Measurements from ENCODE around the gene PTPDC1.
"Not testable (repeated sequence)": the region's sequence is repeated elsewhere in the genome, so short reads cannot be mapped to it uniquely, and the experiment has no call there.

PTPDC1 gene

DNA sequence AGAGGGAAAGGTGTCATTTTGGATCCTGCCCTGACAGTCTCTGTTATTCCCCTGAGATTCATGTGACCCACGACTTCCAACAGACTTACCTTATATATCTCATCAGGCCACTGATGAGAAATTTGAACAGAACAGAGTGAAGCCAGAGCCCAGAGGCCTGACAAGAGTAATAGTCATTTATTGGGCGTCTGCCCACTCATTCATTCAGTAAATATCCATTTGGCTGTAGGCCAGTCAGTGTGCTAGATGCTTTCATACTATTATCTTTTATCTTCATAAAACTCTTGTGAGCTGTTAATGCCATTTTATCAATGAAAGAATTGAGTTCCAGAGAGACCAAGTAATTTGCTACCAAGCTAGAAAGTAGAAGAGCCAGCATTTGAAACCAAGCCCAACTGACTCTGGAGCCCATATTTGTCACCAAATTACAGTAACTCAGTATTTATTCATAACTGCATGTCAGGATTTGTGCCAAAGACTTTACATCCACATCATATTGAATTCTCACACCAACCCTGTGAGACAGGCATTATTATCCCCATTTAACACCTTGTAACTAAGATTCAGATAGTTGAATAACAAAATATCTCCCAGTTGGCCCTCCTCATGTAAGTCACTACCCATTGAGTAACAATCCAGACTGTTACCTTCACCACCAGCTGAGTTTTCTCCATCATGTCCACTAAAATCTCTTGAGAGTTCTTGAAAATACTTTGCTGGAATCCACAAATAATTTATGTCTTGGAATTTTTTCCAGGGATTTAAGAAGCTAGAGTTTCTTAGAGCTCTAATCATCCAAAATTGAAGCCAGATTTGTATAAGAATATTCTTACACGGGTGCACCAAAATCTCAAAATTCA lies 2.5 kb downstream of the PTPDC1 start:
- H3K27ac ChIP-seq (ENCODE audit: low read length): no peak overlapping the region
- H3K9me3 ChIP-seq (ENCODE audit: control insufficient read depth in 2 of 2, low read length in 2 of 2): no peaks in the 10 kb centered on the region
- no peaks in the 10 kb centered on the region for H3K27me3 ChIP-seq (ENCODE audit: control insufficient read depth in 1 of 2, insufficient read depth in 2 of 2, low read length in 2 of 2)
- no peak overlapping the region for H3K9ac ChIP-seq (ENCODE audit: low read length in 2 of 2)
- H3K36me3 ChIP-seq (ENCODE audit: control insufficient read depth in 2 of 2, insufficient read depth in 2 of 2, low read length in 2 of 2): peaks cover 0 to 2% of the 10 kb centered on the region in 2 donors
- no peak overlapping the region for H3K4me3 ChIP-seq (ENCODE audit: low read length in 2 of 2)
- no peaks in the 10 kb centered on the region for H3K4me1 ChIP-seq (ENCODE audit: control insufficient read depth, insufficient read depth, low read length)

DNA sequence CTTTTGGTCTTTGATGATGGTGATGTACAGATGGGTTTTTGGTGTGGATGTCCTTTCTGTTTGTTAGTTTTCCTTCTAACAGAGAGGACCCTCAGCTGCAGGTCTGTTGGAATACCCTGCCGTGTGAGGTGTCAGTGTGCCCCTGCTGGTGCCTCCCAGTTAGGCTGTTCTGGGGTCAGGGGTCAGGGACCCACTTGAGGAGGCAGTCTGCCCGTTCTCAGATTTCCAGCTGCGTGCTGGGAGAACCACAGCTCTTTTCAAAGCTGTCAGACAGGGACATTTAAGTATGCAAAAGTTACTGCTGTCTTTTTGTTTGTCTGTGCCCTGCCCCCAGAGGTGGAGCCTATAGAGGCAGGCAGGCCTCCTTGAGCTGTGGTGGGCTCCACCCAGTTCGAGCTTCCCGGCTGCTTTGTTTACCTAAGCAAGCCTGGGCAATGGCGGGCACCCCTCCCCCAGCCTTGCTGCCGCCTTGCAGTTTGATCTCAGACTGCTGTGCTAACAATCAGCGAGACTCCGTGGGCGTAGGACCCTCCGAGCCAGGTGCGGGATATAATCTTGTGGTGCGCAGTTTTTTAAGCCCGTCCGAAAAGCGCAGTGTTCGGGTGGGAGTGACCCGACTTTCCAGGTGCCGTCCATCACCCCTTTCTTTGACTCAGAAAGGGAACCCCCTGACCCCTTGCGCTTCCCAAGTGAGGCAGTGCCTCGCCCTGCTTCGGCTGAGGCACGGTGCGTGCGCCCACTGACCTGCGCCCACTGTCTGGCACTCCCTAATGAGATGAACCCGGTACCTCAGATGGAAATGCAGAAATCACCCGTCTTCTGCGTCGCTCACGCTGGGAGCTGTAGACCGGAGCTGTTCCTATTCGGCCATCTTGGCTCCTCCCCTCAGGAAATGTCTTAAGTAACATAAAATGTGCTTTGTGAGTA lies 10.2 kb downstream of the PTPDC1 start:
- H3K27ac ChIP-seq (ENCODE audit: low read length); H3K9ac ChIP-seq (ENCODE audit: low read length in 2 of 2); H3K4me1 ChIP-seq (ENCODE audit: control insufficient read depth, insufficient read depth, low read length); H3K9me3 ChIP-seq (ENCODE audit: control insufficient read depth in 2 of 2, low read length in 2 of 2); H3K27me3 ChIP-seq (ENCODE audit: control insufficient read depth in 1 of 2, insufficient read depth in 2 of 2, low read length in 2 of 2); H3K4me3 ChIP-seq (ENCODE audit: low read length in 2 of 2): not testable (repeated sequence)
- peaks cover 13 to 16% of the 10 kb centered on the region in 2 donors for H3K36me3 ChIP-seq (ENCODE audit: control insufficient read depth in 2 of 2, insufficient read depth in 2 of 2, low read length in 2 of 2)

DNA sequence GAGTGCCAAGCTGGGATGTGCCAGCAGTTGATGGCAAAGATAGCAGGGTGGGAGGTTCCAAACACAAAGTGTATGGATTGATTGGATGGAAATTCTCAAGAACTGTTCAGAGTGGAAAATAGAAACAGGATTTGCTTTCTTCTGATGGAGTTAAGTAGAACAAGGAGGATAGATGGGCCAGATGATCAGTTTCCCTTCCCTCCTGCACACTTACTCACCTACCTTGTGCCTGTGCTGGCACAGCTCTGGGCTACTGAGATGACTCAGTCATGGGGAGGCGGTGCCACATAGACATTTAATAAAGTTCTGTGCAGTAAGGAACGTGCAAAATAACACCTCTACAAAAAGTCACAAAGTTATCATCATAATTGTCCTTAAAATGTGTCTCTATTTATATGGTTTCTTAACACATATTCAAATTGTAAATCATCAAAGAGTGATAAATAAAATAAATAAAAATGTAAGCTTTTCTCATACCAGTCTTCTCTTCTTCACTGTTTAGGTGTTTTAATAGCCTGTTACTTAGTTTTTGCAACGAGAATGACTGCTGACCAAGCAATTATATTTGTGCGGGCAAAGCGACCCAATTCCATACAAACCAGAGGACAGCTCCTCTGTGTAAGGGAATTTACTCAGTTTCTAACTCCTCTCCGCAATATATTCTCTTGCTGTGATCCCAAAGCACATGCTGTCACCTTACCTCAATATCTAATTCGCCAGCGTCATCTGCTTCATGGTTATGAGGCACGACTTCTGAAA lies 12.7 kb downstream of the PTPDC1 start:
- H3K9me3 ChIP-seq (ENCODE audit: control insufficient read depth in 2 of 2, low read length in 2 of 2): no peaks in the 10 kb centered on the region
- H3K27ac ChIP-seq (ENCODE audit: low read length): no peak overlapping the region
- H3K4me1 ChIP-seq (ENCODE audit: control insufficient read depth, insufficient read depth, low read length): no peaks in the 10 kb centered on the region
- H3K9ac ChIP-seq (ENCODE audit: low read length in 2 of 2): no peak overlapping the region
- peaks cover 13 to 16% of the 10 kb centered on the region in 2 donors for H3K36me3 ChIP-seq (ENCODE audit: control insufficient read depth in 2 of 2, insufficient read depth in 2 of 2, low read length in 2 of 2)
- no peak overlapping the region for H3K4me3 ChIP-seq (ENCODE audit: low read length in 2 of 2)
- H3K27me3 ChIP-seq (ENCODE audit: control insufficient read depth in 1 of 2, insufficient read depth in 2 of 2, low read length in 2 of 2): no peaks in the 10 kb centered on the region

DNA sequence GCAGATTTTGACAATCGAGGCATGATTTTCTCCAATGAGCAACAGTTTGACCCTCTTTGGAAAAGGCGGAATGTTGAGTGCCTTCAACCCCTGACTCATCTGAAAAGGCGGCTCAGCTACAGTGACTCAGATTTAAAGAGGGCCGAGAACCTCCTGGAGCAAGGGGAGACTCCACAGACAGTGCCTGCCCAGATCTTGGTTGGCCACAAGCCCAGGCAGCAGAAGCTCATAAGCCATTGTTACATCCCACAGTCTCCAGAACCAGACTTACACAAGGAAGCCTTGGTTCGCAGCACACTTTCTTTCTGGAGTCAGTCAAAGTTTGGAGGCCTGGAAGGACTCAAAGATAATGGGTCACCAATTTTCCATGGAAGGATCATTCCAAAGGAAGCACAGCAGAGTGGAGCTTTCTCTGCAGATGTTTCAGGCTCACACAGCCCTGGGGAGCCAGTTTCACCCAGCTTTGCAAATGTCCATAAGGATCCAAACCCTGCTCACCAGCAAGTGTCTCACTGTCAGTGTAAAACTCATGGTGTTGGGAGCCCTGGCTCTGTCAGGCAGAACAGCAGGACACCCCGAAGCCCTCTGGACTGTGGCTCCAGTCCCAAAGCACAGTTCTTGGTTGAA lies 13.6 kb downstream of the PTPDC1 start:
- H3K36me3 ChIP-seq (ENCODE audit: control insufficient read depth in 2 of 2, insufficient read depth in 2 of 2, low read length in 2 of 2): peaks cover 14 to 16% of the 10 kb centered on the region in 2 donors
- no peak overlapping the region for H3K27ac ChIP-seq (ENCODE audit: low read length)
- no peaks in the 10 kb centered on the region for H3K4me1 ChIP-seq (ENCODE audit: control insufficient read depth, insufficient read depth, low read length)
- H3K27me3 ChIP-seq (ENCODE audit: control insufficient read depth in 1 of 2, insufficient read depth in 2 of 2, low read length in 2 of 2): no peaks in the 10 kb centered on the region
- H3K9me3 ChIP-seq (ENCODE audit: control insufficient read depth in 2 of 2, low read length in 2 of 2): no peaks in the 10 kb centered on the region
- H3K4me3 ChIP-seq (ENCODE audit: low read length in 2 of 2): no peak overlapping the region
- H3K9ac ChIP-seq (ENCODE audit: low read length in 2 of 2): no peak overlapping the region

DNA sequence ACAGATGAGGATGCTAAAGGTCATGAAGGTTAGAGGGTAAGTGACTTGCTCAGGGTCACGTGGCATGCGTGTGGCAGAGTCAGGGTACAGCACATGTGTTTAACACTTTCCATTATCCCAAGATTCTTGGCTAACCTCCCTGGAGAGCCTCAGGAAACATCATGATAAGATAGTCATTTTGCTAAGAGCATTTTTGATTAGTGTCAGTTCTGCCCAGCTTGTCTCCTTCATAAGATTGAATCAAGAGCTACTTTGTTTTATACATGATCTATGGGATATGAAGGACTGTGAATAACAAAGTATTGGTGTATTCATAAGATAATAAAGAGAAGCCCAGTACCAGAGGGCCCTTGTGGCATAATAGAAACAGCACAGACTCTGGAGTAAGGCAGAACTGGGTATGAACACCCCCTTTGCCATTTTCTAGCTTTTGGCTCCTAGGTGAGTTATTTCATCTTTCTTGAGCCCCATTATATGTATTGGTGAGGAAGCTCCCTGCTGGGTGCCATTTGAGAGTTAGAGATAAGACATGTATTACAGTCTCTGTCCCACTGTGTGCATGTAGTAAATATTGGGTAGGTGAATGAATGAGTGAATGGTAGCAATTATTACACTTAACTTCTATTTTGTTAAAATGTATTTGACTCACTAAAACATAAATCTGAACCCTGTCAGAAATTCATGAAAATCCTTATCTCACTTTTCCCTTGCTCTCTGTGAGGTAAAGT lies 16.1 kb downstream of the PTPDC1 start:
- Histone ChIP-seq H3K36me3 (ENCODE audit: control insufficient read depth in 2 of 2, insufficient read depth in 2 of 2, low read length in 2 of 2) (peaks cover 16 to 18% of the 10 kb centered on the region in 2 donors), H3K4me3 (ENCODE audit: low read length in 2 of 2) (no peak overlapping the region), H3K9me3 (ENCODE audit: control insufficient read depth in 2 of 2, low read length in 2 of 2) (no peaks in the 10 kb centered on the region), H3K4me1 (ENCODE audit: control insufficient read depth, insufficient read depth, low read length) (no peaks in the 10 kb centered on the region), H3K27ac (ENCODE audit: low read length) (no peak overlapping the region), H3K27me3 (ENCODE audit: control insufficient read depth in 1 of 2, insufficient read depth in 2 of 2, low read length in 2 of 2) (no peaks in the 10 kb centered on the region), H3K9ac (ENCODE audit: low read length in 2 of 2) (no peak overlapping the region)

DNA sequence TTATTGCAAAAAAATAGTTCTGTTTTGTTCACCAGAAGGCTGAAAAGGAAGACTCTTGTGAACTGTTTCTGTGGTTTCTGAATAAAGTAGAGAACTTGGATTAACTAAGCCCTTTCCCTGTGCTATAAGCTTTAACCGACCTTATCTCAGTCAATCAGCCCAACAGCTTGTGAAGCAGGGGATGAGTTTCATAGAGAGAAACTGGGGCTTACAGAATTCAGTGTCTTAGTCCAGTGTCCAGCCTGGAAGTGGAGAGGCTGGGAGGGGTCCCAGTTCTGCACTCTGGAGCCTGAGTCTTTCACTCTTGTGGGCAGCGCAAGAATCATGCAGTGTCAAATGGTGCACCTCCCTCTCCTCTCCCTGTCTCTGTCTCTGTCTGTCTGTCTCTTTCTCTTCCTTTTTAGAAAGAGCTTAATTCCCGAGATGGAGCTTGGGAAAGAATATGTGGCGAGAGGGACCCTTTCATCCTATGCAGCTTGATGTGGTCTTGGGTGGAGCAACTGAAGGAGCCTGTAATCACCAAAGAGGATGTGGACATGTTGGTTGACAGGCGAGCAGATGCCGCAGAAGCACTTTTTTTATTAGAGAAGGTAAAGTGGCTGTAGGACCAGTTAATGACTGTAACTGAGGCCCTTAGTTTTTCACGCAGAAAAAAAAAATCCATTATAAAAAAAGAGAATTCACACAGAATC lies 17.0 kb downstream of the PTPDC1 start:
- peaks cover 10 to 15% of the 10 kb centered on the region in 2 donors for H3K36me3 ChIP-seq (ENCODE audit: control insufficient read depth in 2 of 2, insufficient read depth in 2 of 2, low read length in 2 of 2)
- H3K9ac ChIP-seq (ENCODE audit: low read length in 2 of 2): no peak overlapping the region
- H3K27ac ChIP-seq (ENCODE audit: low read length): no peak overlapping the region
- no peak overlapping the region for H3K4me3 ChIP-seq (ENCODE audit: low read length in 2 of 2)
- no peaks in the 10 kb centered on the region for H3K9me3 ChIP-seq (ENCODE audit: control insufficient read depth in 2 of 2, low read length in 2 of 2)
- H3K27me3 ChIP-seq (ENCODE audit: control insufficient read depth in 1 of 2, insufficient read depth in 2 of 2, low read length in 2 of 2): no peaks in the 10 kb centered on the region
- H3K4me1 ChIP-seq (ENCODE audit: control insufficient read depth, insufficient read depth, low read length): no peaks in the 10 kb centered on the region

DNA sequence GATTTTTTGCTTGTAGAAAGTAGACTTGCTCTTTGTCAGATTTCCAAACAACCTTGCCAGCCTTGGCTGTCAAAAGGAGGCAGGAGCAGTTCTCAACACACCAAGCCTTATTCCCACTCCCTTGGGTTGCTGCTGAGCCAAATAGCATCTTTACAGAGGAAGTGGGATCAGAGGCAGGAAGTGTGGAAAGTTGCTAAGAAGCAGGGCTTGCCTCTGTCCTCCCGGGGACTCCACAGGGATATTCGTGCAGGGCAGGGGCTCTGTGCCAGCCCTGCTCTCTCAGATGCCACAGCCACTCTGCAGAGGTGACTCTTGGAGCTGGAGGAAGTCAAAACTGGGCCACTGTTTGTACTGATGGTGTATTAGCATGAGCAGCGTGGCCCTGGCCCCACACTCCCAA lies 24.3 kb downstream of the PTPDC1 start:
- Histone ChIP-seq H3K9ac (ENCODE audit: low read length in 2 of 2) (peak overlapping the region in 1 of 2 donors; percentile 5), H3K4me1 (ENCODE audit: control insufficient read depth, insufficient read depth, low read length) (peaks cover 4% of the 10 kb centered on the region), H3K27ac (ENCODE audit: low read length) (no peak overlapping the region)

DNA sequence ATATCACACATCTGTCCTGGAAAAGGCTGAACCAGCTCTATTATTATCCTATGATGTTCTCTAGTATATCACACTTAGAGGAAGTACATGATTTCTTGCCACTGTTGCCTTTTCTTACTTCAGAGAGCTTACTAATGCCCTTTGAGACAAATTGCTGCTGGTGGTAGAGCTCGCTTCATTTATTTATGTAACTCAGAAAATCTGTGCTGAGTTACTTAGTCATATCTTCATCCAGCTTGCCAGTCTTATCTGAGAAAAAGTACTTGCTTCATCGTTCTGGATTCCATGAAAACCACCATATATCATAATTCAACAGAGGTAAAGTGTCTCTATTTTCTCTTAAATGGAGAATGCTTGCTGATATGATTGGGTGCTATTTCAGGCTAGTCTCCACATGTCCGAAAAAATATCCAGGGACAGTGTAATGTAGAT lies 26.6 kb downstream of the PTPDC1 start:
- no peak overlapping the region for H3K27ac ChIP-seq (ENCODE audit: low read length)
- no peak overlapping the region for H3K9ac ChIP-seq (ENCODE audit: low read length in 2 of 2)
- no peaks in the 10 kb centered on the region for H3K27me3 ChIP-seq (ENCODE audit: control insufficient read depth in 1 of 2, insufficient read depth in 2 of 2, low read length in 2 of 2)
- H3K4me3 ChIP-seq (ENCODE audit: low read length in 2 of 2): no peak overlapping the region
- no peaks in the 10 kb centered on the region for H3K36me3 ChIP-seq (ENCODE audit: control insufficient read depth in 2 of 2, insufficient read depth in 2 of 2, low read length in 2 of 2)
- peaks cover 4% of the 10 kb centered on the region for H3K4me1 ChIP-seq (ENCODE audit: control insufficient read depth, insufficient read depth, low read length)
- no peaks in the 10 kb centered on the region for H3K9me3 ChIP-seq (ENCODE audit: control insufficient read depth in 2 of 2, low read length in 2 of 2)

More for the DNA sequence above, 24.3 kb downstream of the PTPDC1 start:
- no peaks in the 10 kb centered on the region for H3K27me3 ChIP-seq (ENCODE audit: control insufficient read depth in 1 of 2, insufficient read depth in 2 of 2, low read length in 2 of 2)
- peaks cover 0 to 2% of the 10 kb centered on the region in 2 donors for H3K36me3 ChIP-seq (ENCODE audit: control insufficient read depth in 2 of 2, insufficient read depth in 2 of 2, low read length in 2 of 2)
- H3K9me3 ChIP-seq (ENCODE audit: control insufficient read depth in 2 of 2, low read length in 2 of 2): no peaks in the 10 kb centered on the region
- no peak overlapping the region for H3K4me3 ChIP-seq (ENCODE audit: low read length in 2 of 2)

DNA sequence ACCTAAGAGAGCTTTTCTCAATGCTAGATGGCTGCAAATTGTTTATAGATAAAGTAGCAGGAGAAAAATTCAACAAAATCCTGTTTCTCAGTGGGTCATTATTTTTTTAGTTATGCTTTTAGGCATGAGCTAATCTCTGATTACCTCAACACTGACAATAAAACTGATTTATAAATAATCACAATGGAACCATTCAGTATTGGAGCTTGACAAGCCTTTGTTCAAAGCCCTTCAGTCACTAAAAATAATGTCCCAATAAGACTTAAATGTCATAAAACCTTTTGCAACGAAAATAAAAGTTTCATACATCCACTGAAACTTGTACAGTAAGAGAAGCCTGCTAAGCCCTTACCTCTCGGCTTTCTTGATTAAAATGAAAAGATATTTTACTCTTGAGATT lies 27.2 kb downstream of the PTPDC1 start:
- H3K9ac ChIP-seq (ENCODE audit: low read length in 2 of 2): no peak overlapping the region

More for the DNA sequence above, 27.2 kb downstream of the PTPDC1 start:
- Histone ChIP-seq H3K4me3 (ENCODE audit: low read length in 2 of 2) (no peak overlapping the region), H3K4me1 (ENCODE audit: control insufficient read depth, insufficient read depth, low read length) (peaks cover 4% of the 10 kb centered on the region), H3K9me3 (ENCODE audit: control insufficient read depth in 2 of 2, low read length in 2 of 2) (no peaks in the 10 kb centered on the region), H3K27ac (ENCODE audit: low read length) (no peak overlapping the region), H3K36me3 (ENCODE audit: control insufficient read depth in 2 of 2, insufficient read depth in 2 of 2, low read length in 2 of 2) (no peaks in the 10 kb centered on the region), H3K27me3 (ENCODE audit: control insufficient read depth in 1 of 2, insufficient read depth in 2 of 2, low read length in 2 of 2) (no peaks in the 10 kb centered on the region)
